ENCODE measurements around the gene MARCHF10. TPM values are rescaled to one million over a fixed set of nuclear protein-coding genes. Genes with fewer than 3 reads are reported as not detected.

Gene MARCHF10
- total and polyA plus RNA-seq, 2 of the 13 experiments (the other 11 are each of a cell fraction or from before 2014, with no cell fraction given): not detected

DNA sequence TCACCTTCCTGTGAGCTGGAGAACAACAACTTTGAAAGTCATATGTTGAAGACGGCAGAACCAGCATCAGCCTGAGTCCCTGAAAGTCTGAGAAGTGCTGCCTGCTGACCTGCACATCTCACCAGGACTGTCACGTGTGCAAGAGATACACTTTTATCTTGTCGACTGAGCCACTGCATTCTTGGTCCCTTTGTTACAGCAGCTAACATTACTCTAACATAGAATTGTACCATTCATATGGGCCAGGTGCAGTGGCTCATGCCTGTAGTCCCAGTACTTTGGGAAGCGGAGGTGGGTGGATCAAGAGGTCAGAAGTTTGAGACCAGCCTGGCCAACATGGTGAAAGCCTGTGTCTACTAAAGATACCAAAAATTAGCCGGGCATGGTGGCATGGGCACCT is 40.1 kb downstream of the MARCHF10 start:
- H3K79me2 ChIP-seq (ENCODE audit: insufficient read depth, low read length): no peaks in the 10 kb centered on the region
- no peak overlapping the region for H3K4me2 ChIP-seq (ENCODE audit: low read depth, low read length)
- H3K9me3 ChIP-seq (ENCODE audit: low read length): no peaks in the 10 kb centered on the region
- H3K9ac ChIP-seq (ENCODE audit: insufficient read depth, low read depth, low read length): no peak overlapping the region
- no peak overlapping the region for H2AFZ ChIP-seq (ENCODE audit: low read length)
- intact Hi-C loops (cut with micrococcal nuclease; ENCODE audit: unreplicated experiment): no loop called here
- peaks cover 0 to 22% of the 10 kb centered on the region in 2 experiments; a peak in 2 of 5 replicates for H3K27me3 ChIP-seq (ENCODE audit: control insufficient read depth in 1 of 2, insufficient read depth in 2 of 2, low read length in 2 of 2)
- in situ Hi-C loops (cut with HindIII; ENCODE audit: extremely low pct_ligation_motif_present, low pct_unique_long_range_greater_than_20kb): no loop called here
- no peak for FAIRE-seq
- DNase-seq (ENCODE audit: low spot score): no peak
- H3K4me3 ChIP-seq (replicated peaks in 1 of 3; ENCODE audit: insufficient read depth in 1 of 3, low read depth in 2 of 3, low read length in 3 of 3): no peak overlapping the region
- no peaks in the 10 kb centered on the region for H3K36me3 ChIP-seq (replicated peaks in 1 of 2; ENCODE audit: control insufficient read depth in 1 of 2, insufficient read depth in 2 of 2, low read length in 2 of 2)
- CTCF ChIA-PET (ENCODE audit: low intra/inter-chr PET ratio, low total read pairs): no interaction called here
- H3K4me1 ChIP-seq (ENCODE audit: insufficient read depth, low read length): no peaks in the 10 kb centered on the region
- no peaks in the 10 kb centered on the region for H4K20me1 ChIP-seq (ENCODE audit: insufficient read depth, low read length)
- POLR2A ChIA-PET: no interaction called here
- ATAC-seq: no peak
- 7% methylated on average over 5 of the region's 5 CpGs for WGBS (ENCODE audit: low lambda C conversion rate)
- TF ChIP-seq, protein P1, sequence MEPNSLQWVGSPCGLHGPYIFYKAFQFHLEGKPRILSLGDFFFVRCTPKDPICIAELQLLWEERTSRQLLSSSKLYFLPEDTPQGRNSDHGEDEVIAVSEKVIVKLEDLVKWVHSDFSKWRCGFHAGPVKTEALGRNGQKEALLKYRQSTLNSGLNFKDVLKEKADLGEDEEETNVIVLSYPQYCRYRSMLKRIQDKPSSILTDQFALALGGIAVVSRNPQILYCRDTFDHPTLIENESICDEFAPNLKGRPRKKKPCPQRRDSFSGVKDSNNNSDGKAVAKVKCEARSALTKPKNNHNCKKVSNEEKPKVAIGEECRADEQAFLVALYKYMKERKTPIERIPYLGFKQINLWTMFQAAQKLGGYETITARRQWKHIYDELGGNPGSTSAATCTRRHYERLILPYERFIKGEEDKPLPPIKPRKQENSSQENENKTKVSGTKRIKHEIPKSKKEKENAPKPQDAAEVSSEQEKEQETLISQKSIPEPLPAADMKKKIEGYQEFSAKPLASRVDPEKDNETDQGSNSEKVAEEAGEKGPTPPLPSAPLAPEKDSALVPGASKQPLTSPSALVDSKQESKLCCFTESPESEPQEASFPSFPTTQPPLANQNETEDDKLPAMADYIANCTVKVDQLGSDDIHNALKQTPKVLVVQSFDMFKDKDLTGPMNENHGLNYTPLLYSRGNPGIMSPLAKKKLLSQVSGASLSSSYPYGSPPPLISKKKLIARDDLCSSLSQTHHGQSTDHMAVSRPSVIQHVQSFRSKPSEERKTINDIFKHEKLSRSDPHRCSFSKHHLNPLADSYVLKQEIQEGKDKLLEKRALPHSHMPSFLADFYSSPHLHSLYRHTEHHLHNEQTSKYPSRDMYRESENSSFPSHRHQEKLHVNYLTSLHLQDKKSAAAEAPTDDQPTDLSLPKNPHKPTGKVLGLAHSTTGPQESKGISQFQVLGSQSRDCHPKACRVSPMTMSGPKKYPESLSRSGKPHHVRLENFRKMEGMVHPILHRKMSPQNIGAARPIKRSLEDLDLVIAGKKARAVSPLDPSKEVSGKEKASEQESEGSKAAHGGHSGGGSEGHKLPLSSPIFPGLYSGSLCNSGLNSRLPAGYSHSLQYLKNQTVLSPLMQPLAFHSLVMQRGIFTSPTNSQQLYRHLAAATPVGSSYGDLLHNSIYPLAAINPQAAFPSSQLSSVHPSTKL (CRISPR knock-in tag; IDR thresholded peaks at IDR 0.05): no peak
- peak; percentile 78 for TF ChIP-seq ZNF12 (CRISPR knock-in tag; IDR thresholded peaks at IDR 0.05)
- no TSS peak for BruUV-seq (replicated peaks)
- no peak overlapping the region for H3K27ac ChIP-seq (ENCODE audit: extremely low read length, insufficient read depth, low read length)

DNA sequence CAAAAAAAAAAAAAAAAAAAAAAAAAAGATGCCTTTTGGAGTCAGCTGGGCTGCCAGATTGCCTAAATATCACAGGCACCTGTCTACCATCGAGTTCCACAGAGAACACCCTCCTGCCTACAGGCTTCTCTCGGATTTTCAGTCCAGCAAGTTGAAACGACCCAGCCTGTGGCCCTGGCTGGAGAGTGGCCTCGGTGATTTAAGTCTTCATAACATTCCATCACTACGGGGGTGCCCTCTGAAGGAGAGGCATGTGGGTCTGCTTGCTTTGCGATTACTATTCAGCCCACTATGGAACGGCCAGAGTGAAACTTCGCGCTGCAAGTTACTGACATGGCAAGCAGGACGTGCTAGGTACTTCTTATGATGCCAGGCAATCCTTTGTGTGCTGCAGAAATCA is 42.8 kb downstream of the MARCHF10 start:
- ChIA-PET POLR2A (no interaction called here), CTCF (ENCODE audit: low intra/inter-chr PET ratio, low total read pairs) (no interaction called here)
- Histone ChIP-seq H3K27ac (ENCODE audit: extremely low read length, insufficient read depth, low read length) (no peak overlapping the region), H3K9ac (ENCODE audit: insufficient read depth, low read depth, low read length) (no peak overlapping the region), H2AFZ (ENCODE audit: low read length) (no peak overlapping the region), H3K9me3 (ENCODE audit: low read length) (no peaks in the 10 kb centered on the region), H3K27me3 (ENCODE audit: control insufficient read depth in 1 of 2, insufficient read depth in 2 of 2, low read length in 2 of 2) (peaks cover 0 to 37% of the 10 kb centered on the region in 2 experiments; a peak in 3 of 5 replicates), H3K4me3 (replicated peaks in 1 of 3; ENCODE audit: insufficient read depth in 1 of 3, low read depth in 2 of 3, low read length in 3 of 3) (no peak overlapping the region), H3K36me3 (replicated peaks in 1 of 2; ENCODE audit: control insufficient read depth in 1 of 2, insufficient read depth in 2 of 2, low read length in 2 of 2) (no peaks in the 10 kb centered on the region), H3K4me1 (ENCODE audit: insufficient read depth, low read length) (no peaks in the 10 kb centered on the region), H3K4me2 (ENCODE audit: low read depth, low read length) (no peak overlapping the region), H4K20me1 (ENCODE audit: insufficient read depth, low read length) (no peaks in the 10 kb centered on the region), H3K79me2 (ENCODE audit: insufficient read depth, low read length) (no peaks in the 10 kb centered on the region)
- WGBS (ENCODE audit: low lambda C conversion rate): 47% methylated on average over 10 of the region's 10 CpGs
- no peak for ATAC-seq
- no TSS peak for BruUV-seq (replicated peaks)
- DNase-seq (ENCODE audit: low spot score): no peak
- in situ Hi-C loops (cut with HindIII; ENCODE audit: extremely low pct_ligation_motif_present, low pct_unique_long_range_greater_than_20kb) (no loop called here), intact Hi-C loops (cut with micrococcal nuclease; ENCODE audit: unreplicated experiment) (no loop called here)
- no peak for FAIRE-seq
- TF ChIP-seq, protein P2, sequence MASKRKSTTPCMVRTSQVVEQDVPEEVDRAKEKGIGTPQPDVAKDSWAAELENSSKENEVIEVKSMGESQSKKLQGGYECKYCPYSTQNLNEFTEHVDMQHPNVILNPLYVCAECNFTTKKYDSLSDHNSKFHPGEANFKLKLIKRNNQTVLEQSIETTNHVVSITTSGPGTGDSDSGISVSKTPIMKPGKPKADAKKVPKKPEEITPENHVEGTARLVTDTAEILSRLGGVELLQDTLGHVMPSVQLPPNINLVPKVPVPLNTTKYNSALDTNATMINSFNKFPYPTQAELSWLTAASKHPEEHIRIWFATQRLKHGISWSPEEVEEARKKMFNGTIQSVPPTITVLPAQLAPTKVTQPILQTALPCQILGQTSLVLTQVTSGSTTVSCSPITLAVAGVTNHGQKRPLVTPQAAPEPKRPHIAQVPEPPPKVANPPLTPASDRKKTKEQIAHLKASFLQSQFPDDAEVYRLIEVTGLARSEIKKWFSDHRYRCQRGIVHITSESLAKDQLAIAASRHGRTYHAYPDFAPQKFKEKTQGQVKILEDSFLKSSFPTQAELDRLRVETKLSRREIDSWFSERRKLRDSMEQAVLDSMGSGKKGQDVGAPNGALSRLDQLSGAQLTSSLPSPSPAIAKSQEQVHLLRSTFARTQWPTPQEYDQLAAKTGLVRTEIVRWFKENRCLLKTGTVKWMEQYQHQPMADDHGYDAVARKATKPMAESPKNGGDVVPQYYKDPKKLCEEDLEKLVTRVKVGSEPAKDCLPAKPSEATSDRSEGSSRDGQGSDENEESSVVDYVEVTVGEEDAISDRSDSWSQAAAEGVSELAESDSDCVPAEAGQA (IDR thresholded peaks at IDR 0.05; ENCODE audit: low read depth): no peak
- TF ChIP-seq, protein P2 (CRISPR knock-in tag; IDR thresholded peaks at IDR 0.05; ENCODE audit: borderline replicate concordance): no peak
- TF ChIP-seq SMC3 (IDR thresholded peaks at IDR 0.05; ENCODE audit: low read length): no peak
- TF ChIP-seq, protein P3, sequence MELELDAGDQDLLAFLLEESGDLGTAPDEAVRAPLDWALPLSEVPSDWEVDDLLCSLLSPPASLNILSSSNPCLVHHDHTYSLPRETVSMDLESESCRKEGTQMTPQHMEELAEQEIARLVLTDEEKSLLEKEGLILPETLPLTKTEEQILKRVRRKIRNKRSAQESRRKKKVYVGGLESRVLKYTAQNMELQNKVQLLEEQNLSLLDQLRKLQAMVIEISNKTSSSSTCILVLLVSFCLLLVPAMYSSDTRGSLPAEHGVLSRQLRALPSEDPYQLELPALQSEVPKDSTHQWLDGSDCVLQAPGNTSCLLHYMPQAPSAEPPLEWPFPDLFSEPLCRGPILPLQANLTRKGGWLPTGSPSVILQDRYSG (CRISPR knock-in tag; IDR thresholded peaks at IDR 0.05): no peak
